Measurements from ENCODE around the gene SLC2A2.

Gene SLC2A2

GRCh38 chr3:171028779-171029232 lies 2.3 kb upstream of the SLC2A2 start:
- no peak for DNase-seq (ENCODE audit: low read depth in 2 of 3, low spot score in 1 of 3)

GRCh38 chr3:171028025-171028778 lies 1.7 kb upstream of the SLC2A2 start:
- peak; percentile 46 to 52 (median 46) for DNase-seq (ENCODE audit: low read depth in 2 of 3, low spot score in 1 of 3)

- DNase-seq (ENCODE audit: low read depth in 2 of 3, low spot score in 1 of 3), result no peak
Observed at GRCh38 chr3:171023566-171023965, 3.0 kb downstream of the SLC2A2 start.

- no peak for DNase-seq (ENCODE audit: low read depth in 2 of 3, low spot score in 1 of 3)
Observed at GRCh38 chr3:171021377-171021776, 5.1 kb downstream of the SLC2A2 start.

DNA sequence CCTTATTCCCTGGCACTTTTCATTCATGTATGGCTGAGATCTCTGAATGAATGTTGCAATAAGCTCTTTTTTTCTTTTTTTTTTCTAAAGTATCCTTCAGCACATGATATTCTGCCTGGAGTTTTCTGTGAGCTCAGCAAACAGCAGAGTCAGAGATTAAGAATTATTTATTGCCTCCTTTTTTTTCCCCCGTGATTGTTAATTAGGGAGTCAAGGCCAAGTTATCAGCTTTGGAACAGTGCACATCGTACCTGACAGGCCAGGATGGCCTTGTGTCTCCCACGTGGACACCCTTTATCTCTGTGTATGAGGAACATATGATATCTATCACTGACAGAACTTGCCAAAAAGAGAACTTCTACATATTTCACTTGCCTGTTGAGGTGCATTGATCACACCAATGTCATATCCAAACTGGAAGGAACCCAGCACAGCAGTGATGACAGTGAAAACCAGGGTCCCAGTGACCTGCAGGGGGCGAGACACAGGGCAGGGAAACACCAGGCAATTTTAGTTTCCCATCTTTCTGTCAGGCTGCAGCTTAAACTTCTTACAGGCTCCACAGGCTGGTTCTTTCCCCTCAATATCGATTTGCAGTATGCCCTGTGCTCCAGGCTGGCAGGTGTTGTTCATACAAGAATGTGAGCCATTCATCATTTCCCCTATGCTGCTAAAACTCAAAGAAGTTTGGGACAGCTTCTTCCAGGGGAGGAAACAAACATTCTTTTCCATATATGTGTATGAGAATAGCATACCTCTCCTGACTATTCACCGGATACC lies 8.2 kb downstream of the SLC2A2 start:
- no peak for DNase-seq (ENCODE audit: low read depth in 2 of 3, low spot score in 1 of 3)

GRCh38 chr3:171013822-171014748 lies 12.4 kb downstream of the SLC2A2 start:
- DNase-seq (ENCODE audit: low read depth in 2 of 3, low spot score in 1 of 3), result no peak

GRCh38 chr3:171011873-171012336 lies 14.6 kb downstream of the SLC2A2 start:
- no peak for DNase-seq (ENCODE audit: low read depth in 2 of 3, low spot score in 1 of 3)

- no peak for DNase-seq (ENCODE audit: low read depth in 2 of 3, low spot score in 1 of 3)
Observed at GRCh38 chr3:171011109-171011872, 15.2 kb downstream of the SLC2A2 start.

DNA sequence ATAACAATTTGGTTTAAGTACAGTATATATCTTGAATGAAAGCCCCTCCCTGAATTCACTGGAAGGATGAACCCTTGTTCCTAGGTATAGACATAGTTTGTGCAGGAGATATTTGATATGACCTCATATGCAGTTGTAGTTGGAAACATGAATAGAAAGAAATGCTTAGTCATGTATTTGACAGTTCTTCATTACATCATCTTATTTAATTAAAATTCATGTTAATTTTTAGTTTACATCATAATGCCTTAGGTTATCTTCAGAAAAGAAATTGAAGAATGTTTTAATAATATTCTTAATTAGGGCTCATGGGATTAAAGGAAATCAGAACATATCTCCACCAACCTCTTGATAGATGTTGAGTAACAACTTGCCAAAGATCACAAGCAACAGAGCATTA lies 19.2 kb downstream of the SLC2A2 start:
- no peak for DNase-seq (ENCODE audit: low read depth in 2 of 3, low spot score in 1 of 3)

DNA sequence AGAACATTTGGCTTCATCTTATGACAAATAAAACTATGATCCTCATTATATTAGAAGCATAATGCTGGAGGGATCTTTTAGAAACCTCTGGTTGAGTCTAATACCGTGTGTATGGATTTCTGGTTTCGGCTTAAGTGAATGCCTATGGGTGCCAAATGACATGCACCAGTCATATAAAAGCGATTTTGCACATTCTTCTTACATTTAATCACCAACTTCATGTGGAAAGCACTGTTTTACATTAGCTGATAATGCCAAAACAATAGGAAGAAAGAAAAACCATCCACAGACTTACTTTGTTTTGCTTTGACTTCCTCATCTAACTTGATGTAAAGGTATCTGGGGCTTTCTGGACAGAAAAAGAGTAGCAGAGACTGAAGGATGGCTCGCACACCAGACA lies 20.9 kb downstream of the SLC2A2 start:
- no peak for DNase-seq (ENCODE audit: low read depth in 2 of 3, low spot score in 1 of 3)

GRCh38 chr3:171001957-171002694 lies 24.4 kb downstream of the SLC2A2 start:
- no peak for DNase-seq (ENCODE audit: low read depth in 2 of 3, low spot score in 1 of 3)

- DNase-seq (ENCODE audit: low read depth in 2 of 3, low spot score in 1 of 3), result no peak
Observed at GRCh38 chr3:171001250-171001893, 25.1 kb downstream of the SLC2A2 start.

GRCh38 chr3:171000281-171000680 lies 26.2 kb downstream of the SLC2A2 start:
- no peak for DNase-seq (ENCODE audit: low read depth in 2 of 3, low spot score in 1 of 3)

GRCh38 chr3:170999737-171000242 lies 26.7 kb downstream of the SLC2A2 start:
- no peak for DNase-seq (ENCODE audit: low read depth in 2 of 3, low spot score in 1 of 3)

- DNase-seq (ENCODE audit: low read depth in 2 of 3, low spot score in 1 of 3), result no peak
Observed at GRCh38 chr3:170997961-170998913, 28.3 kb downstream of the SLC2A2 start.

GRCh38 chr3:170992854-170993253 lies 33.7 kb downstream of the SLC2A2 start:
- DNase-seq (ENCODE audit: low read depth in 2 of 3, low spot score in 1 of 3), result no peak

GRCh38 chr3:170991664-170992063 lies 34.9 kb downstream of the SLC2A2 start:
- DNase-seq (ENCODE audit: low read depth in 2 of 3, low spot score in 1 of 3), result no peak

DNA sequence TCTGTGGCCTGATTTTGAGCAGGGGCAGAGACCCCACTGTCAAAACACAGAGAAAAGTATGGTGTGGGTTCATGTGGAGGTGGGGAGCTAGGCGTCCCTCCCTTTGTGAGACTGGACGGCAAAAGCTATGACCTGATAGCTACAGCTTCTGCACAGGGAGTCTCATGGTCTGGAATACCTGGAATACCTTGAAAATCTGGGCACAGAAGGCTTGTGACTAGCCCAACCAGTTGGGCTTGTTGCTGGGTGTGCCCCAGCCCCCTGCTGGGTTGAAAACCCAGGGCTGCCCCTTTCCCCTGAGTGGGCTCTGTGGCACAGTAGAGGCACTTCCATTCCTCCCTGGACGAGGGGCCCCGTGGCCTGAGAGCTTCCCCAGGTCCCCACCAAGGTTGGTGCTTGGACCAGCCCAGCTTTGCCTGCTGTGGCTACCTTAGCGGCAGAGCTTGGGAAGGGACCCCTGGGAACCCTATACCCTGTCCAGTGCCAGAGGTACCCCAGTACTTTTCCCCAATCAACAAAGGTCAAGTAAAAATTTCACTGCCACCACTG lies 37.3 kb downstream of the SLC2A2 start:
- no peak for DNase-seq (ENCODE audit: low read depth in 2 of 3, low spot score in 1 of 3)

Data from stimulated activated CD4-positive, alpha-beta T cell treated with anti-CD3 and anti-CD28 coated beads, Interleukin-12 subunit alpha, Interleukin-12 subunit beta, amount 100 ng/mL, for 48 hours (primary cell).